K562 (cell line): ENCODE data around the gene ST3GAL5. TPM values are rescaled to one million over a fixed set of nuclear protein-coding genes. Genes with fewer than 3 reads are reported as not detected.

Experiments used
- CBX3 ChIP-seq, 2 experiments: IDR thresholded peaks; 1 replicate in 1 of 2; 2 replicates in 1 of 2; pipeline ENCODE4 v1.6.1; 2012; ENCODE audit warnings: inconsistent platforms in 2 of 2, low read length in 2 of 2, borderline replicate concordance in 1 of 2, control low read depth in 1 of 2
- ELF2 ChIP-seq: fragments of 250-450 bp; sonication (Bioruptor Pico); IDR thresholded peaks from 2 replicates; pipeline ENCODE4 v1.5.0; 2021; ENCODE audit warnings: mild to moderate bottlenecking
- FOSL1 ChIP-seq: fragments of 200-800 bp; sonication (Bioruptor generic); conservative IDR thresholded peaks from 2 replicates; pipeline ENCODE4 v1.6.1; 2016; ENCODE audit warnings: missing genetic modification characterization, missing compliant biosample characterization
- ILK ChIP-seq: fragments of 450-650 bp; IDR thresholded peaks from 2 replicates; pipeline ENCODE4 v1.6.1; 2016; ENCODE audit warnings: missing genetic modification characterization, low read depth, mild to moderate bottlenecking, missing compliant biosample characterization, moderate library complexity, borderline replicate concordance
- NONO ChIP-seq, 2 experiments: fragments of 200-400 bp in 1 of 2; fragments of 450-650 bp in 1 of 2; formaldehyde crosslinking in 1 of 2; IDR thresholded peaks; 2 replicates each; pipeline ENCODE4 v1.6.1; 2017; ENCODE audit warnings: low read depth in 2 of 2, mild to moderate bottlenecking in 2 of 2, moderate library complexity in 2 of 2, low read length in 1 of 2
- RNF2 ChIP-seq: sonication (generic); IDR thresholded peaks from 2 replicates; pipeline ENCODE4 v1.6.1; 2016
- TGIF2 ChIP-seq: sonication (generic); formaldehyde crosslinking; IDR thresholded peaks from 2 replicates; pipeline ENCODE4 v1.8.1; 2022; ENCODE audit warnings: mild to moderate bottlenecking, missing genetic modification reagents, moderate library complexity
- ZBTB12 ChIP-seq: fragments of 250-450 bp; sonication (Bioruptor Pico); IDR thresholded peaks from 2 replicates; pipeline ENCODE4 v1.4.0; 2020
- polyA plus RNA-seq, 8 experiments: library from polyadenylated mRNA; depleted of rRNA in 4 of 8; stranded (reverse) in 5 of 8; unstranded in 3 of 8; fragments of >200 nt; fragmentation: Nextera tagmentation in 2 of 8; fragmentation: Illumina TruSeq in 1 of 8; extraction: Ambion mirVana in 2 of 8; extraction: Trizol in 1 of 8; gene quantifications; 2 replicates each; pipeline versions ENCODE4 v1.2.1 to v1.2.3, GENCODE V29; 2011 to 2014; ENCODE audit warnings: inconsistent platforms in 1 of 8, missing spikeins in 1 of 8
- total RNA-seq, 7 experiments: library from RNA; depleted of rRNA in 6 of 7; stranded (reverse); fragments of >200 nt in 6 of 7; fragmentation: Illumina TruSeq in 2 of 7; extraction: Trizol in 2 of 7; gene quantifications; 2 replicates each; pipeline versions ENCODE4 v1.2.1 to v1.2.3, GENCODE V29; 2011 to 2021; ENCODE audit warnings: low replicate concordance in 1 of 7

Gene ST3GAL5
- total and polyA plus RNA-seq, 9 of the 15 experiments (the other 6 are each of a cell fraction or from before 2014, with no cell fraction given) = 1.6 to 10.0 (median 4.2) TPM

- TF ChIP-seq CBX3 (IDR thresholded peaks at IDR 0.05; ENCODE audit: borderline replicate concordance in 1 of 2, low read length in 2 of 2) = no peak
- TF ChIP-seq ILK = no peak
- TF ChIP-seq RNF2 = no peak
- no peak for TF ChIP-seq FOSL1
- no peak for TF ChIP-seq ZBTB12 (CRISPR knock-in tag)
- no peak for TF ChIP-seq NONO (IDR thresholded peaks at IDR 0.05; ENCODE audit: low read depth in 2 of 2, low read length in 1 of 2)
- no peak for TF ChIP-seq TGIF2
- no peak for TF ChIP-seq ELF2 (CRISPR knock-in tag)
These were observed 68.8 kb downstream of the ST3GAL5 start (continued) for GRCh38 chr2:85819811-85820510.
